Stimulated activated CD8-positive, alpha-beta memory T cell treated with anti-CD3 and anti-CD28 coated beads, Interleukin-7, amount 100 ng/mL, for 24 hours (primary cell): ENCODE measurements around the gene SFRP4.
"Not testable (repeated sequence)": the region's sequence is repeated elsewhere in the genome, so short reads cannot be mapped to it uniquely, and the experiment has no call there.

Experiments
- DNase-seq: peaks from one replicate; pipeline ENCODE4 v3.0.0-alpha.2; 2020; ENCODE audit warnings: low read depth

Gene SFRP4

GRCh38 chr7:37916673-37917660, at the start of gene SFRP4:
SFRP4 (minus strand) TSS chr7:37916817; CDS start chr7:37916537, 280 bp downstream.
- no peak for DNase-seq

GRCh38 chr7:37964196-37964595, 47.6 kb upstream of the SFRP4 start:
- no peak for DNase-seq

- no peak for DNase-seq
Measured at GRCh38 chr7:37961251-37961650, 44.6 kb upstream of the SFRP4 start.

- no peak for DNase-seq
Measured at GRCh38 chr7:37960483-37960882, 43.9 kb upstream of the SFRP4 start.

- DNase-seq = no peak
Measured at GRCh38 chr7:37957221-37957970, 40.8 kb upstream of the SFRP4 start.

- no peak for DNase-seq
Measured at GRCh38 chr7:37956791-37957190, 40.2 kb upstream of the SFRP4 start.

- not testable (repeated sequence) for DNase-seq
Measured at GRCh38 chr7:37954217-37954616, 37.6 kb upstream of the SFRP4 start.

GRCh38 chr7:37952240-37952639, 35.6 kb upstream of the SFRP4 start:
- DNase-seq = no peak

- DNase-seq = no peak
Measured at GRCh38 chr7:37947941-37948210, 31.3 kb upstream of the SFRP4 start.

GRCh38 chr7:37947138-37947940, 30.7 kb upstream of the SFRP4 start:
- no peak for DNase-seq

GRCh38 chr7:37945336-37945735, 28.7 kb upstream of the SFRP4 start:
- DNase-seq = no peak

- DNase-seq = no peak
Measured at GRCh38 chr7:37944737-37945054, 28.1 kb upstream of the SFRP4 start.

- no peak for DNase-seq
Measured at GRCh38 chr7:37943905-37944736, 27.5 kb upstream of the SFRP4 start.

- DNase-seq = no peak
Measured at GRCh38 chr7:37942934-37943610, 26.5 kb upstream of the SFRP4 start.

GRCh38 chr7:37933018-37933566, 16.5 kb upstream of the SFRP4 start:
- DNase-seq = no peak

- DNase-seq = no peak
Measured at GRCh38 chr7:37932543-37932942, 15.9 kb upstream of the SFRP4 start.

- DNase-seq = no peak
Measured at GRCh38 chr7:37930226-37930948, 13.8 kb upstream of the SFRP4 start.

- no peak for DNase-seq
Measured at GRCh38 chr7:37928878-37929277, 12.3 kb upstream of the SFRP4 start.

- DNase-seq = no peak
Measured at GRCh38 chr7:37927773-37928444, 11.3 kb upstream of the SFRP4 start.

- no peak for DNase-seq
Measured at GRCh38 chr7:37925620-37926019, 9.0 kb upstream of the SFRP4 start.
